Loucy (cell line): ENCODE results near the gene PPP3CA.

Experiments
- H2AFZ ChIP-seq: fragments of 200-600 bp; sonication (generic); 2 replicates; pipeline ENCODE4 v1.6.0; 2016; ENCODE audit warnings: antibody characterized with exemption, mild to moderate bottlenecking, low read length, moderate library complexity
- H3F3A ChIP-seq: fragments of 200-600 bp; 2 replicates; pipeline ENCODE4 v1.6.0; 2016; ENCODE audit warnings: antibody characterized with exemption, low read depth, mild to moderate bottlenecking
- H3K27me3 ChIP-seq: fragments of 200-600 bp; sonication (generic); 2 replicates; pipeline ENCODE4 v1.6.1; 2014; ENCODE audit warnings: low read length, mild to moderate bottlenecking; ENCODE audit not compliant: insufficient read depth, poor library complexity, severe bottlenecking
- H3K36me3 ChIP-seq: fragments of 200-600 bp; sonication (generic); 2 replicates; pipeline ENCODE4 v1.6.1; 2016; ENCODE audit warnings: low read length; ENCODE audit not compliant: insufficient read depth
- H3K4me1 ChIP-seq: fragments of 200-600 bp; sonication (generic); 2 replicates; pipeline ENCODE4 v1.5.1; 2014; ENCODE audit warnings: low read length, mild to moderate bottlenecking; ENCODE audit not compliant: insufficient read depth, poor library complexity, severe bottlenecking
- H3K4me2 ChIP-seq: fragments of 200-600 bp; sonication (generic); 2 replicates; pipeline ENCODE4 v1.6.0; 2014; ENCODE audit warnings: antibody characterized with exemption, low read length, low read depth, mild to moderate bottlenecking; ENCODE audit not compliant: poor library complexity, severe bottlenecking
- H3K4me3 ChIP-seq: fragments of 200-600 bp; sonication (generic); 2 replicates; pipeline ENCODE4 v1.5.1; 2014; ENCODE audit warnings: low read length, mild to moderate bottlenecking, mixed read lengths; ENCODE audit not compliant: poor library complexity, severe bottlenecking
- H3K79me2 ChIP-seq: fragments of 200-600 bp; sonication (generic); 2 replicates; pipeline ENCODE4 v1.6.1; 2014; ENCODE audit warnings: low read length; ENCODE audit not compliant: insufficient read depth
- H3K9ac ChIP-seq: fragments of 200-600 bp; sonication (generic); 2 replicates; pipeline ENCODE4 v1.6.0; 2014; ENCODE audit warnings: mild to moderate bottlenecking, low read depth, low read length, moderate library complexity; ENCODE audit not compliant: poor library complexity, severe bottlenecking
- H3K9me2 ChIP-seq: fragments of 200-600 bp; sonication (generic); replicated peaks from 2 replicates; pipeline ENCODE4 v1.6.1; 2016; ENCODE audit warnings: low read depth, low read length, mixed read lengths
- H3K9me3 ChIP-seq: fragments of 200-600 bp; sonication (generic); 2 replicates; pipeline ENCODE4 v1.6.1; 2014; ENCODE audit warnings: mild to moderate bottlenecking, antibody characterized with exemption, low read length, low read depth; ENCODE audit not compliant: insufficient read depth
- H4K20me1 ChIP-seq: fragments of 200-600 bp; sonication (generic); 2 replicates; pipeline ENCODE4 v1.6.0; 2014; ENCODE audit warnings: antibody characterized with exemption, low read length, mild to moderate bottlenecking; ENCODE audit not compliant: insufficient read depth, poor library complexity, severe bottlenecking
- EZH2phosphoT487 ChIP-seq: fragments of 200-600 bp; IDR thresholded peaks from 2 replicates; pipeline ENCODE4 v1.6.1; 2018; ENCODE audit warnings: antibody characterized with exemption, mild to moderate bottlenecking, moderate library complexity, borderline replicate concordance
- TF ChIP-seq, protein P1 (sequence below): fragments of 200-600 bp; sonication (generic); conservative IDR thresholded peaks from 2 replicates; pipeline ENCODE4 v1.5.1; 2014; ENCODE audit warnings: mild to moderate bottlenecking, antibody characterized with exemption, low read length

PPP3CA gene

DNA sequence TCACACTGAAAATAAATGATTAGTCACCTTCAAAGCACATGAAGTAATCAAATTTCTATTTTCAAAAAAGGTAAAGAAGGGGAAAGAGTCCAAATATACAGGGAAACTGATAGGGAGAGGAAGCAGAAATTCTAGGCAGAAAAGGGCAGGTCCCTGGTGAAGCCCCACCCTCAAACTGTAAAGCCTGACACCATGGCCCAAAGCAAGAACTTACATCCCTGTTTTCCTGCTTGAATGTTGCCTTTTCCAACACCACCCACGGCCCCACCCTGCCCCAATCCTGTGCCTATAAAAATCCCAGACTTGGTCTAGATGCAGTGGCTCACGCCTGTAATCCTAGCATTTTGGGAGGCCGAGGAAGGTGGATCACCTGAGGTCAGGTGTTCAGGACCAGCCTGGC, 361.8 kb downstream of the PPP3CA start:
- no peak overlapping the region for H3K4me2 ChIP-seq

DNA sequence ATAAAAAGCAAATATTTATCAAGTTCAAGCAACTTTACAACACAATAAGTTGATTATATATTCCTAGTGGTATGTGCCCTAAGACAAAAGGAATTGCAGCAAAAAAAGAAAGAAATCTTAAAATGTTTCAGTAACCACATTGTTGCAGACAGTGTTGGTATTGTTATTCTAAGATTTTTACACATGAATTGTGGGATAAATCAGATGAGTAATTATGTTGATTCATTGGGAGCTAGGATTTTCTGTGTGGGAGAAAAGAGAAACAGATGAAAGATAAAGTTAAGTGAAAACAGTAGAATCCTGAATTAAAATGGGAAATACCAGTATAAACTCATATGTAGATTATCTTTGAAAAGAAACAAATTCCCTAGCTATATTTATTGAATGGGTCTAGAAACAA, 362.4 kb downstream of the PPP3CA start:
- Histone ChIP-seq H3K4me3 (no peak overlapping the region), H3F3A (no peaks in the 10 kb centered on the region), H3K36me3 (no peaks in the 10 kb centered on the region), H3K27me3 (no peaks in the 10 kb centered on the region), H3K9me2 (no peaks in the 10 kb centered on the region), H2AFZ (no peak overlapping the region), H3K9ac (no peak overlapping the region), H3K4me2 (no peak overlapping the region), H3K79me2 (no peaks in the 10 kb centered on the region), H3K9me3 (no peaks in the 10 kb centered on the region), H4K20me1 (no peaks in the 10 kb centered on the region), H3K4me1 (no peaks in the 10 kb centered on the region)
- TF ChIP-seq, protein P1, sequence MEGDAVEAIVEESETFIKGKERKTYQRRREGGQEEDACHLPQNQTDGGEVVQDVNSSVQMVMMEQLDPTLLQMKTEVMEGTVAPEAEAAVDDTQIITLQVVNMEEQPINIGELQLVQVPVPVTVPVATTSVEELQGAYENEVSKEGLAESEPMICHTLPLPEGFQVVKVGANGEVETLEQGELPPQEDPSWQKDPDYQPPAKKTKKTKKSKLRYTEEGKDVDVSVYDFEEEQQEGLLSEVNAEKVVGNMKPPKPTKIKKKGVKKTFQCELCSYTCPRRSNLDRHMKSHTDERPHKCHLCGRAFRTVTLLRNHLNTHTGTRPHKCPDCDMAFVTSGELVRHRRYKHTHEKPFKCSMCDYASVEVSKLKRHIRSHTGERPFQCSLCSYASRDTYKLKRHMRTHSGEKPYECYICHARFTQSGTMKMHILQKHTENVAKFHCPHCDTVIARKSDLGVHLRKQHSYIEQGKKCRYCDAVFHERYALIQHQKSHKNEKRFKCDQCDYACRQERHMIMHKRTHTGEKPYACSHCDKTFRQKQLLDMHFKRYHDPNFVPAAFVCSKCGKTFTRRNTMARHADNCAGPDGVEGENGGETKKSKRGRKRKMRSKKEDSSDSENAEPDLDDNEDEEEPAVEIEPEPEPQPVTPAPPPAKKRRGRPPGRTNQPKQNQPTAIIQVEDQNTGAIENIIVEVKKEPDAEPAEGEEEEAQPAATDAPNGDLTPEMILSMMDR = no peak
- no peak for TF ChIP-seq EZH2phosphoT487

More for the DNA sequence above, 361.8 kb downstream of the PPP3CA start:
- H3K27me3 ChIP-seq = no peaks in the 10 kb centered on the region
- H3K36me3 ChIP-seq = no peaks in the 10 kb centered on the region
- H3K4me1 ChIP-seq = no peaks in the 10 kb centered on the region
- H3K9me2 ChIP-seq = no peaks in the 10 kb centered on the region
- no peak for TF ChIP-seq EZH2phosphoT487
- TF ChIP-seq, protein P1 = no peak
- no peaks in the 10 kb centered on the region for H3F3A ChIP-seq
- H3K9me3 ChIP-seq = no peaks in the 10 kb centered on the region
- no peaks in the 10 kb centered on the region for H4K20me1 ChIP-seq
- H3K79me2 ChIP-seq = no peaks in the 10 kb centered on the region
- H2AFZ ChIP-seq = no peak overlapping the region
- no peak overlapping the region for H3K4me3 ChIP-seq
- no peak overlapping the region for H3K9ac ChIP-seq

DNA sequence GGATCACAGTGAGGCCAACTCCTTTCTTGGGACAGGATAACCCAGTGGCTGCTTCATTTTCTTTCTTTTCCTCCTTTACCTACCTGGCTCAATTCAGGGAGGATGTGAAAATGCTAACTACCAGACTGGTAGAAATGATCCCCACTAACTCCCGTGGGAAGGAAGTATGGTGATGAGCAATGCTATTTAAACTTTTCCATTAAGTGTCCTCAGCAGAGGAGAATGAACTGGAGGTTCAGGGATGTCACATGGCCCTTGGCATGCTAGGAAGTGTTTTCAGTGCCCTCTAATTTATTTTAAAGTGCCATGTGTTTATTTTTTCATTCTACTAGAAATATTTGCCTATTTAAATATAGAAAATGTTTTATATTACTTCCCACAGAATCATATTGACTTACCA, 363.9 kb downstream of the PPP3CA start:
- Histone ChIP-seq H3K4me3 (no peak overlapping the region), H3K9me2 (no peaks in the 10 kb centered on the region), H3F3A (no peaks in the 10 kb centered on the region), H3K9ac (no peak overlapping the region), H3K27me3 (no peaks in the 10 kb centered on the region), H3K79me2 (no peaks in the 10 kb centered on the region), H3K4me1 (no peaks in the 10 kb centered on the region), H3K4me2 (no peak overlapping the region), H4K20me1 (no peaks in the 10 kb centered on the region), H3K9me3 (no peaks in the 10 kb centered on the region), H3K36me3 (no peaks in the 10 kb centered on the region), H2AFZ (no peak overlapping the region)
- no peak for TF ChIP-seq EZH2phosphoT487
- TF ChIP-seq, protein P1 = no peak
